Mesenteric fat pad (tissue), 1 donor: ENCODE measurements around the gene NOL4L. TPM values are rescaled to one million over a fixed set of nuclear protein-coding genes. Genes with fewer than 3 reads are reported as not detected.

Experiments used
- DNase-seq: peaks from one replicate; pipeline ENCODE4 v3.0.0-alpha.2; 2020; ENCODE audit warnings: low spot score
- total RNA-seq: library from RNA; stranded (reverse); fragmentation: NEBNext Ultra II Directional; extraction: Animal tissue kit (Norgen Biotek cat#: 25700); gene quantifications from one replicate; pipeline ENCODE4 v1.2.1, GENCODE V29; 2021
- donor health status: DM: yes; HTN: yes; CAD: no.

The NOL4L gene
- total RNA-seq, 1 donor from 2014 or later = 21.5 TPM

- DNase-seq = no peak
These were observed 21.5 kb downstream of the NOL4L start for GRCh38 chr20:32563311-32564272.

GRCh38 chr20:32562495-32562911 is 22.6 kb downstream of the NOL4L start:
- no peak for DNase-seq

GRCh38 chr20:32560989-32561830 is 23.9 kb downstream of the NOL4L start:
- no peak for DNase-seq

- no peak for DNase-seq
These were observed 24.6 kb downstream of the NOL4L start for GRCh38 chr20:32560482-32560988.

- DNase-seq = no peak
These were observed 25.3 kb downstream of the NOL4L start for GRCh38 chr20:32559753-32560380.

- no peak for DNase-seq
These were observed 25.9 kb downstream of the NOL4L start for GRCh38 chr20:32559205-32559752.

- no peak for DNase-seq
These were observed 26.6 kb downstream of the NOL4L start for GRCh38 chr20:32558526-32558925.

- DNase-seq = no peak
These were observed 27.8 kb downstream of the NOL4L start for GRCh38 chr20:32557319-32557718.

- no peak for DNase-seq
These were observed 28.6 kb downstream of the NOL4L start for GRCh38 chr20:32556312-32557184.

- DNase-seq = no peak
These were observed 29.5 kb downstream of the NOL4L start for GRCh38 chr20:32555584-32555983.

GRCh38 chr20:32554965-32555289 is 30.2 kb downstream of the NOL4L start:
- DNase-seq = no peak

GRCh38 chr20:32553618-32554017 is 31.5 kb downstream of the NOL4L start:
- DNase-seq = no peak

GRCh38 chr20:32551693-32552092 is 33.4 kb downstream of the NOL4L start:
- no peak for DNase-seq

GRCh38 chr20:32549842-32550241 is 35.3 kb downstream of the NOL4L start:
- no peak for DNase-seq

- DNase-seq = no peak
These were observed 37.4 kb downstream of the NOL4L start for GRCh38 chr20:32547753-32548034.

GRCh38 chr20:32546918-32547752 is 38.0 kb downstream of the NOL4L start:
- no peak for DNase-seq

- DNase-seq = no peak
These were observed 40.0 kb downstream of the NOL4L start for GRCh38 chr20:32544893-32545840.

GRCh38 chr20:32544260-32544722 is 40.8 kb downstream of the NOL4L start:
- no peak for DNase-seq
